GM15510 (cell line): ENCODE measurements around the gene ELK4.

Source experiments
- POLR2A ChIP-seq: IDR thresholded peaks from 3 replicates; pipeline ENCODE4 v1.6.1; 2011; ENCODE audit warnings: borderline replicate concordance; ENCODE audit not compliant: insufficient read length; ENCODE audit errors: extremely low read depth

Gene ELK4

GRCh38 chr1:205620269-205620668 is 11.5 kb downstream of the ELK4 start:
- no peak for TF ChIP-seq POLR2A

- no peak for TF ChIP-seq POLR2A
Measured at GRCh38 chr1:205619376-205619775, 12.4 kb downstream of the ELK4 start.

GRCh38 chr1:205616563-205617293 is 15.1 kb downstream of the ELK4 start:
- TF ChIP-seq POLR2A = no peak

DNA sequence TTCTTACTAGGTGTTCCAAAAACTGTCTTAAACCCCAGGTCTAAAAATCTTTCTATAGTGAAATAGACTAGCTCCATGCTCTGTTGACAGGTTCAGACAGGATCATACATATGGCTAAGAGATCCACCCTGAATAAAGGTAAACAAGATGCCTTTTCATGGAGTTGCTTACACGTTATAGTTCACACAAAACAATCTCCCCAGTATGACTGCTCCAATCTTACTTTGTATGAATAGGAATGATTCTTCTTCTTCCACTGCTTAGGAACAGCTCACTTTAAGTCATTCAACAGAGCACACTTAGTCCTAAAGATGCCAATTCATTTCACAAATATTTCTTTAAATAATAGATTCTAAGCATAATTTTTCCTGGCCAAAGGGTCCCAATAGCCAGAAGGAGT is 16.0 kb downstream of the ELK4 start:
- TF ChIP-seq POLR2A = no peak

- no peak for TF ChIP-seq POLR2A
Measured at GRCh38 chr1:205613854-205614412, 17.9 kb downstream of the ELK4 start.

DNA sequence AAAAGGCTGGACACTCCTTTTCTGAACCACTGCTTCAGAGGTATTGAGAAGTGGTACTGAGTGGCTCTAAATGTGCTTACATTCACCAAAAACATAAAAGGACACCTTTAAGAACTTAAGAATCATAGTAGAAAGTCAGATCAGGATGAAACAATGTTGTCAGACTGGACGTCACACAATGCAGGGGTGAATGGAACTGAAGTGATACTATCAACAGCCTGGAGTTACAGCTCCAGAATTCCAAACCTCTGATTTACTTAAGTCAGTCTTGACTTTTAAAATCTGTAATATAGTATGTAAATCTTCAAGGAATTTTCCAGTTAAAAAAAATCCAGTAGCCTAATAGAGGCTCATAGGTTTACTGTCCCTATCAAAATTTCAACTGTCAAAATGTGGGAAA is 19.3 kb downstream of the ELK4 start:
- no peak for TF ChIP-seq POLR2A

GRCh38 chr1:205612104-205612503 is 19.7 kb downstream of the ELK4 start:
- TF ChIP-seq POLR2A = no peak

DNA sequence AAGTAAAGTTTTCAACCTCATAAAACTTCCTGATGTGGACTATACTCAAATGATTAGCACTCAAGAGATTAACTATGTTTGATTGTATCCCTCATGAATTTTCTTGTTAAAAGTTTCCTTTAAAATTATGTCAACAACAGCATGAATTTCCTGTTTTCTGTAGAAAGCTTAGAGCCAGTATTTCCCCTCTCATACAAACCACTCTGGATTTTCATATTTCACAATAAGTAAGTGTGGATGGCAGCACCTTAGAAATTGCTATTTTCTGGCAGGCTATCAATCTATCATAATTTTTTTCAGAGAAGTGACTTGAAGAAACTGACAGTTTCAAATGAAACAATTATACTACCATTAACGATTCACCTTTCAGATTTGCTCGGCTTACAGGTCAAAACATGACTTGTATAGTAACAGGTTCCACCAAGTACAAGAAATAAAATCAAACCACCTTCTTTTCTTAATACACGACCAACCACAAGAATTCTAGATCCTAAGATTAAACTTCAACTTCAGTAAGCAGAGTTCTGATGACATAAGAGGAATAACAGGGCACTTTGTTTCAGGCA is 20.8 kb downstream of the ELK4 start:
- no peak for TF ChIP-seq POLR2A

DNA sequence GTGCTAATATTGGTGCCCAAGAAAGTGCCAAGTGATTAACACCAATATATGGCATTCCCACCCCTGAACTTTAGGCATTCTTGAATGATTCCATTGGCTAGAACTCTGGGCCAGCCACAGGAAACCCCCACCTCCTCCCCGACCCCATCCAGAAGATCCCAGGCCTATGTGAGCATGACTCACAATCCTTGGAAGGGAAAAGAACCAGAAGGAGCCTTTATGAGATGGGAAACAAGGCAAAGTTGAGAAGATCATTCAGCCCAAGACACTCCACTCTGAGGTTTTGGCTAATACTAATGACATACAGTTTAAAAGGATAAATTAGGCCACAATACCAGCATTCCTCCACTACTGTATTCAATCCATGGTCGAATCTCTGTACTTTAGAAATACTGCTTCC is 21.8 kb downstream of the ELK4 start:
- no peak for TF ChIP-seq POLR2A

GRCh38 chr1:205604825-205605505 is 26.8 kb downstream of the ELK4 start:
- no peak for TF ChIP-seq POLR2A

DNA sequence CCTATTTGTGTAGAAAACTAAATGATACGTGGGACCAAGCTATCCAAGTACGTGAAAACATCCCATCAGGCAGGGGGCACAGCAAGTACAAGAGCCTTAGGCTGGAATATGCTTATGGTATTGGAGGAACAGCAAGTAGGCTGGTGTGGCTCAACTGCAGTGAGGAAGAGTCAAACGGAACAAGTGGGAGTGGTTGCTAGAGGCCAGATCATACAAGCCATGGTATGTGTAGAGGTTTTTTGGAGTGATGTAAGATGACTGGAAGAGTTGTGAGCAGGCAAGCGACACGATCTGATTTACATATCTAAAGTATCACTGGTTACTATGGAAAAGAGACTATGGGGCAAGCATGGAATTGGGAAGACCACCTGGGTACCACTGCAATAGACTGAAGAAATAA is 27.8 kb downstream of the ELK4 start:
- no peak for TF ChIP-seq POLR2A

- TF ChIP-seq POLR2A = no peak
Measured at GRCh38 chr1:205601205-205601604, 30.6 kb downstream of the ELK4 start.

- TF ChIP-seq POLR2A = no peak
Measured at GRCh38 chr1:205600085-205600484, 31.7 kb downstream of the ELK4 start.

- no peak for TF ChIP-seq POLR2A
Measured at GRCh38 chr1:205599669-205600042, 32.2 kb downstream of the ELK4 start.

GRCh38 chr1:205598841-205599668 is 32.8 kb downstream of the ELK4 start:
- TF ChIP-seq POLR2A = no peak
